B cell (primary cell): ENCODE measurements around the gene CMTM8.

ENCODE experiments used
- CTCF ChIP-seq: fragments of 200-600 bp; IDR thresholded peaks from one replicate; pipeline ENCODE4 v1.8.0; 2022; ENCODE audit warnings: antibody characterized with exemption, mild to moderate bottlenecking
- EZH2 ChIP-seq: IDR thresholded peaks from 2 replicates; pipeline ENCODE4 v1.6.1; 2012; ENCODE audit warnings: borderline replicate concordance, low read depth, mild to moderate bottlenecking, moderate library complexity, low read length; ENCODE audit not compliant: insufficient read depth, poor library complexity, severe bottlenecking

GRCh38 chr3:32340039-32340438 is 101.6 kb downstream of the CMTM8 start:
- TF ChIP-seq CTCF (peak; percentile 31), EZH2 (no peak)
